HepG2 (cell line): Measurements from ENCODE around the gene CFAP99. TPM values are rescaled to one million over a fixed set of nuclear protein-coding genes. Genes with fewer than 3 reads are reported as not detected.

Experiments used
- FOXP1 ChIP-seq, 2 experiments: fragments of 450-650 bp in 1 of 2; IDR thresholded peaks; 2 replicates each; pipeline ENCODE4 v1.6.1; 2017 to 2018; ENCODE audit warnings: antibody characterized with exemption in 1 of 2
- HDAC6 ChIP-seq: fragments of 200-600 bp; sonication (generic); IDR thresholded peaks from 2 replicates; pipeline ENCODE4 v1.7.0; 2017; ENCODE audit warnings: mild to moderate bottlenecking, antibody characterized with exemption, low read length, low read depth
- HNRNPUL1 ChIP-seq: fragments of 200-400 bp; formaldehyde crosslinking; IDR thresholded peaks from 2 replicates; pipeline ENCODE4 v1.6.1; 2017; ENCODE audit warnings: low read depth, mild to moderate bottlenecking, low read length, moderate library complexity
- HOXA7 ChIP-seq: sonication (generic); formaldehyde crosslinking; IDR thresholded peaks from 2 replicates; pipeline ENCODE4 v1.8.1; 2022; ENCODE audit warnings: mild to moderate bottlenecking, missing genetic modification reagents, moderate library complexity
- LCORL ChIP-seq, 2 experiments: fragments of 450-650 bp in 1 of 2; sonication (generic) in 1 of 2; formaldehyde crosslinking in 1 of 2; IDR thresholded peaks; 2 replicates each; pipeline versions ENCODE4 v1.5.0 to v1.6.1; 2017 to 2020; ENCODE audit warnings: antibody characterized with exemption in 1 of 2, missing genetic modification reagents in 1 of 2
- SKIL ChIP-seq: sonication (generic); formaldehyde crosslinking; IDR thresholded peaks from 2 replicates; pipeline ENCODE4 v1.8.0; 2022; ENCODE audit warnings: missing genetic modification reagents, mild to moderate bottlenecking, moderate library complexity, borderline replicate concordance
- ZFP90 ChIP-seq: sonication (generic); formaldehyde crosslinking; IDR thresholded peaks from 2 replicates; pipeline ENCODE4 v1.8.0; 2022; ENCODE audit warnings: missing genetic modification reagents, mild to moderate bottlenecking, inconsistent platforms, borderline replicate concordance
- ZNF234 ChIP-seq: sonication (generic); formaldehyde crosslinking; conservative IDR thresholded peaks from 2 replicates; pipeline ENCODE4 v1.5.1; 2020; ENCODE audit warnings: mild to moderate bottlenecking, missing genetic modification reagents
- ZNF280D ChIP-seq: sonication (generic); formaldehyde crosslinking; IDR thresholded peaks from 2 replicates; pipeline ENCODE4 v1.5.1; 2020; ENCODE audit warnings: mild to moderate bottlenecking, missing genetic modification reagents
- ZNF407 ChIP-seq: sonication (generic); formaldehyde crosslinking; IDR thresholded peaks from one replicate; pipeline ENCODE4 v1.5.1; 2020; ENCODE audit warnings: mild to moderate bottlenecking, missing genetic modification reagents; ENCODE audit errors: not compliant biosample characterization
- polyA plus RNA-seq, 8 experiments: library from polyadenylated mRNA; depleted of rRNA in 3 of 8; stranded (reverse) in 7 of 8; unstranded in 1 of 8; fragments of >200 nt; fragmentation: Illumina TruSeq in 4 of 8; extraction: Trizol in 4 of 8; gene quantifications; 2 replicates each; pipeline versions ENCODE4 v1.2.1 to v1.2.3, GENCODE V29; 2011 to 2016; ENCODE audit warnings: low read depth in 4 of 8, missing spikeins in 1 of 8, mixed read lengths in 1 of 8; ENCODE audit not compliant: insufficient read depth in 1 of 8
- total RNA-seq, 5 experiments: library from RNA; depleted of rRNA; stranded (reverse); fragments of >200 nt; fragmentation: Illumina TruSeq; extraction: Trizol; gene quantifications; 2 replicates each; pipeline ENCODE4 v1.2.3, GENCODE V29; 2016; ENCODE audit warnings: low read depth in 1 of 5

The CFAP99 gene
- total and polyA plus RNA-seq, 2 of the 13 experiments (the other 11 are each of a cell fraction or from before 2014, with no cell fraction given), result not detected

DNA sequence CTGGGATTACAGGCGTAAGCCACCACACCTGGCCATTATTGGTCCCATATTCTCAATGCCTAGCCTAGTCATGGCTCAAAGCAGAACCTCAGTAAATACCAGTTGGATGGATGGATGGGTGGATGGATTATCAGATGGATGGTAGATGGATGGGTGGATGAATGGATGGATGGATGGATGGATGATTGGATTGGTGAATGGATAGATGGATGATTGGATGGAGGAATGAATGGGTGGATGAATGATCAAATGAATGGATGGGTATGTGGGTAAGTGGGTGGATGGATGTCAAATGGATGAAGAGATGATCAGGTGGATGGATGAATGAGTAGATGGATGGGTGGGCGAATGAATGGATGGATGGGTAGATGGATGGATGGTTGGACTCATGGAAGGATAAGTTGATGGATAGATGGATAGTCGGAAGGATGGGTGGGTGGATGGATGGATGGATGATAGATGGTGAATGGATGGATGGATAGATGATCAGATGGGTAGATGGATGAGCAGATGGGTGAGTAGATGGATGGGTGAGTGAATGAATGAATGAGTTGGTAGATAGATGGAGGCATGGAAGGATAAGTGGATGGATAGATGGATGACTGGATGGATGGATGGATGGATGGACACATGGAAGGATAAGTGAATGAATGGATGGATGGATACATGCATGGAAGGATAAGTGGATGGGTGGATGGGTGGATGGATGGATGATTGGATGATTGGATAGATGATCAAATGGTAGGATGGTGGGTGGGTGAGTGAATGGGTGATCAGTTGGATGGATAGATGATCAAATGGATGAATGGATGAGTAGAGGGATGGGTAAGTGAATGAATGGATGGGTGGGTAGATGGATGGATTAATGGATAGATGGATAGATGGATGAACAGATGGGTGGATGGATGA is 28.2 kb downstream of the CFAP99 start (continued):
- no peak for TF ChIP-seq ZNF407
- TF ChIP-seq SKIL (CRISPR knock-in tag), result no peak
- TF ChIP-seq ZNF280D (CRISPR knock-in tag), result no peak
- TF ChIP-seq FOXP1 (IDR thresholded peaks at IDR 0.05), result peak; percentile 13; the same call in 1 of the 2 replicates
- TF ChIP-seq FOXP1 (CRISPR knock-in tag; IDR thresholded peaks at IDR 0.05), result no peak
- no peak for TF ChIP-seq HNRNPUL1
- TF ChIP-seq ZFP90, result no peak
- TF ChIP-seq HOXA7 (CRISPR knock-in tag), result no peak
- TF ChIP-seq ZNF234 (CRISPR knock-in tag), result no peak
- TF ChIP-seq LCORL (IDR thresholded peaks at IDR 0.05), result peak; percentile 36; the same call in 1 of the 2 replicates
- TF ChIP-seq LCORL (CRISPR knock-in tag; IDR thresholded peaks at IDR 0.05), result no peak
- no peak for TF ChIP-seq HDAC6
